Lower leg skin (tissue), 4 donors: ENCODE data around the gene MAGI2. TPM values are rescaled to one million over a fixed set of nuclear protein-coding genes. Genes with fewer than 3 reads are reported as not detected.

Source experiments
- DNase-seq, 2 donors: peaks; one replicate each; pipeline ENCODE4 v3.0.0-alpha.2; 2019; ENCODE audit warnings: low spot score in 2 of 2
- H3K4me3 ChIP-seq: fragments of 200-600 bp; sonication (generic); 2 replicates; pipeline ENCODE4 v1.5.1; 2017; ENCODE audit warnings: mild to moderate bottlenecking, low read depth; ENCODE audit not compliant: poor library complexity, severe bottlenecking
- CTCF ChIP-seq, 3 donors: fragments of 450-650 bp; IDR thresholded peaks; one replicate each; pipeline ENCODE4 v1.5.1; 2016; ENCODE audit warnings: antibody characterized with exemption in 3 of 3, mild to moderate bottlenecking in 3 of 3, moderate library complexity in 2 of 3
- POLR2A ChIP-seq, 2 donors: fragments of 450-650 bp; IDR thresholded peaks; one replicate each; pipeline ENCODE4 v1.6.1; 2016 to 2017; ENCODE audit warnings: antibody characterized with exemption in 2 of 2, mild to moderate bottlenecking in 1 of 2, moderate library complexity in 1 of 2
- whole genome bisulfite sequencing, 2 donors: methylation state at CpG; one replicate each; pipeline ENCODE4 v1.1.5; 2018; 5-methylcytosine and 5-hydroxymethylcytosine counted together
- intact Hi-C: fragments of 100-400 bp; cut with DNase I; formaldehyde crosslinking; loops from one replicate; pipeline ENCODE4 v1.15.0; 2023; ENCODE audit warnings: low total_unique reads
- total RNA-seq, 4 donors: library from RNA; depleted of rRNA; stranded (reverse); fragments of >200 nt; gene quantifications; one replicate each; pipeline ENCODE4 v1.1.0, GENCODE V29; 2016

MAGI2 gene
- total RNA-seq, 4 donors from 2014 or later, result 1.6 to 3.0 (median 2.1) TPM

GRCh38 chr7:78073609-78074382 lies 1379.7 kb downstream of the MAGI2 start:
- DNase-seq, result no peak
- intact Hi-C loops, result no loop called here
- no peak overlapping the region for H3K4me3 ChIP-seq
- 71 to 80% methylated on average over 9 of the region's 9 CpGs for WGBS, 2 donors
- no peak for TF ChIP-seq POLR2A (IDR thresholded peaks at IDR 0.05)
- no peak for TF ChIP-seq CTCF (IDR thresholded peaks at IDR 0.05)

GRCh38 chr7:78072201-78072590 lies 1381.3 kb downstream of the MAGI2 start:
- TF ChIP-seq POLR2A (IDR thresholded peaks at IDR 0.05) (no peak), CTCF (IDR thresholded peaks at IDR 0.05) (no peak)
- no peak for DNase-seq
- intact Hi-C loops, result no loop called here
- no peak overlapping the region for H3K4me3 ChIP-seq

GRCh38 chr7:78071491-78072200 lies 1381.8 kb downstream of the MAGI2 start:
- H3K4me3 ChIP-seq, result no peak overlapping the region
- TF ChIP-seq CTCF (IDR thresholded peaks at IDR 0.05), result no peak
- TF ChIP-seq POLR2A (IDR thresholded peaks at IDR 0.05), result no peak
- DNase-seq, result no peak
- WGBS, 2 donors, result 85 to 88% methylated on average over 13 of the region's 13 CpGs
- intact Hi-C loops, result no loop called here

- WGBS, 2 donors, result 57 to 62% methylated on average over 4 of the region's 4 CpGs
- TF ChIP-seq CTCF (IDR thresholded peaks at IDR 0.05), result no peak
- TF ChIP-seq POLR2A (IDR thresholded peaks at IDR 0.05), result no peak
- intact Hi-C loops, result no loop called here
- DNase-seq, result no peak
- H3K4me3 ChIP-seq, result no peak overlapping the region
Observed at GRCh38 chr7:78066599-78066998, 1386.9 kb downstream of the MAGI2 start.

- DNase-seq, result no peak
- no peak overlapping the region for H3K4me3 ChIP-seq
- no peak for TF ChIP-seq POLR2A (IDR thresholded peaks at IDR 0.05)
- intact Hi-C loops, result no loop called here
Observed at GRCh38 chr7:78063758-78064157, 1389.7 kb downstream of the MAGI2 start.

- H3K4me3 ChIP-seq, result no peak overlapping the region
- 90 to 91% methylated on average over 3 of the region's 3 CpGs for WGBS, 2 donors
- DNase-seq, result no peak
- no peak for TF ChIP-seq CTCF (IDR thresholded peaks at IDR 0.05)
- TF ChIP-seq POLR2A (IDR thresholded peaks at IDR 0.05), result no peak
- intact Hi-C loops, result no loop called here
Observed at GRCh38 chr7:78062214-78062613, 1391.3 kb downstream of the MAGI2 start.
